Activated CD4-positive, alpha-beta T cell treated with anti-CD3 and anti-CD28 coated beads, Interleukin-10, Interleukin-2, amounts not matched to agents 100 ng/mL and 50 ng/mL, durations not matched to agents 16 hours and 8 hours (primary cell): ENCODE data around the gene ARHGAP12.
A peak's percentile ranks its signal among the peaks of the same experiment; 100 is the strongest.

Experiments used
- DNase-seq: peaks from one replicate; pipeline ENCODE4 v3.0.0-alpha.2; 2020

Gene ARHGAP12

GRCh38 chr10:31875608-31876007, 53.0 kb downstream of the ARHGAP12 start:
- DNase-seq = peak; percentile 28

- no peak for DNase-seq
Measured at GRCh38 chr10:31873724-31874123, 54.9 kb downstream of the ARHGAP12 start.

GRCh38 chr10:31871266-31872065, 57.2 kb downstream of the ARHGAP12 start:
- DNase-seq = no peak

GRCh38 chr10:31867646-31868045, 61.0 kb downstream of the ARHGAP12 start:
- no peak for DNase-seq

GRCh38 chr10:31866118-31866670, 62.4 kb downstream of the ARHGAP12 start:
- DNase-seq = no peak

- no peak for DNase-seq
Measured at GRCh38 chr10:31864834-31865518, 63.7 kb downstream of the ARHGAP12 start.

- DNase-seq = no peak
Measured at GRCh38 chr10:31855033-31855432, 73.6 kb downstream of the ARHGAP12 start.

GRCh38 chr10:31853629-31854028, 75.0 kb downstream of the ARHGAP12 start:
- DNase-seq = no peak

- DNase-seq = no peak
Measured at GRCh38 chr10:31851216-31851615, 77.4 kb downstream of the ARHGAP12 start.

- DNase-seq = no peak
Measured at GRCh38 chr10:31847515-31847914, 81.1 kb downstream of the ARHGAP12 start.

GRCh38 chr10:31838709-31839108, 89.9 kb downstream of the ARHGAP12 start:
- no peak for DNase-seq

GRCh38 chr10:31838065-31838464, 90.6 kb downstream of the ARHGAP12 start:
- DNase-seq = no peak

GRCh38 chr10:31836569-31837406, 91.8 kb downstream of the ARHGAP12 start:
- peak; percentile 21 for DNase-seq

GRCh38 chr10:31833753-31834152, 94.9 kb downstream of the ARHGAP12 start:
- DNase-seq = no peak

- DNase-seq = no peak
Measured at GRCh38 chr10:31832261-31832660, 96.4 kb downstream of the ARHGAP12 start.

- DNase-seq = no peak
Measured at GRCh38 chr10:31830887-31831286, 97.7 kb downstream of the ARHGAP12 start.

- no peak for DNase-seq
Measured at GRCh38 chr10:31829776-31830175, 98.9 kb downstream of the ARHGAP12 start.

GRCh38 chr10:31823358-31823757, 105.3 kb downstream of the ARHGAP12 start:
- DNase-seq = no peak

- no peak for DNase-seq
Measured at GRCh38 chr10:31822616-31823318, 105.9 kb downstream of the ARHGAP12 start.

- no peak for DNase-seq
Measured at GRCh38 chr10:31822150-31822549, 106.5 kb downstream of the ARHGAP12 start.

GRCh38 chr10:31820778-31821369, 107.8 kb downstream of the ARHGAP12 start:
- DNase-seq = no peak

- DNase-seq = no peak
Measured at GRCh38 chr10:31820096-31820495, 108.5 kb downstream of the ARHGAP12 start.
